Mesothelial cell of epicardium (in vitro differentiated cells): Measurements from ENCODE around the gene KLHL33. TPM values are rescaled to one million over a fixed set of nuclear protein-coding genes. Genes with fewer than 3 reads are reported as not detected.

ENCODE experiments used
- DNase-seq, 2 experiments: peaks; one replicate each; pipeline ENCODE4 v3.0.0; 2021; ENCODE audit warnings: low spot score in 2 of 2; ENCODE audit not compliant: unreplicated experiment in 2 of 2
- H3K27ac Mint-ChIP-seq: 2 replicates; pipeline ENCODE4 v1.8.0; 2021; ENCODE audit warnings: mixed read lengths
- H3K27me3 Mint-ChIP-seq: 2 replicates; pipeline ENCODE4 v1.8.0; 2021; ENCODE audit warnings: low read depth, mixed read lengths
- H3K36me3 Mint-ChIP-seq: 2 replicates; pipeline ENCODE4 v1.8.0; 2021; ENCODE audit warnings: mixed read lengths
- H3K4me1 Mint-ChIP-seq: 2 replicates; pipeline ENCODE4 v1.8.0; 2021; ENCODE audit warnings: mixed read lengths
- H3K4me3 Mint-ChIP-seq: 2 replicates; pipeline ENCODE4 v1.8.0; 2021; ENCODE audit warnings: mild to moderate bottlenecking, moderate library complexity, mixed read lengths
- H3K9me3 Mint-ChIP-seq: 2 replicates; pipeline ENCODE4 v1.8.0; 2021; ENCODE audit warnings: mixed read lengths
- total RNA-seq: library from RNA; stranded (reverse); gene quantifications from 3 replicates; pipeline ENCODE4 v1.2.1, GENCODE V29; 2021
- TF ChIP-seq, protein P1 (sequence below): fragments of 200-600 bp; sonication (generic); IDR thresholded peaks from one replicate; pipeline ENCODE4 v1.5.0; 2021; ENCODE audit warnings: antibody characterized with exemption; ENCODE audit not compliant: unreplicated experiment

KLHL33 gene
- total RNA-seq, 1 donor from 2014 or later: 0.13 TPM

DNA sequence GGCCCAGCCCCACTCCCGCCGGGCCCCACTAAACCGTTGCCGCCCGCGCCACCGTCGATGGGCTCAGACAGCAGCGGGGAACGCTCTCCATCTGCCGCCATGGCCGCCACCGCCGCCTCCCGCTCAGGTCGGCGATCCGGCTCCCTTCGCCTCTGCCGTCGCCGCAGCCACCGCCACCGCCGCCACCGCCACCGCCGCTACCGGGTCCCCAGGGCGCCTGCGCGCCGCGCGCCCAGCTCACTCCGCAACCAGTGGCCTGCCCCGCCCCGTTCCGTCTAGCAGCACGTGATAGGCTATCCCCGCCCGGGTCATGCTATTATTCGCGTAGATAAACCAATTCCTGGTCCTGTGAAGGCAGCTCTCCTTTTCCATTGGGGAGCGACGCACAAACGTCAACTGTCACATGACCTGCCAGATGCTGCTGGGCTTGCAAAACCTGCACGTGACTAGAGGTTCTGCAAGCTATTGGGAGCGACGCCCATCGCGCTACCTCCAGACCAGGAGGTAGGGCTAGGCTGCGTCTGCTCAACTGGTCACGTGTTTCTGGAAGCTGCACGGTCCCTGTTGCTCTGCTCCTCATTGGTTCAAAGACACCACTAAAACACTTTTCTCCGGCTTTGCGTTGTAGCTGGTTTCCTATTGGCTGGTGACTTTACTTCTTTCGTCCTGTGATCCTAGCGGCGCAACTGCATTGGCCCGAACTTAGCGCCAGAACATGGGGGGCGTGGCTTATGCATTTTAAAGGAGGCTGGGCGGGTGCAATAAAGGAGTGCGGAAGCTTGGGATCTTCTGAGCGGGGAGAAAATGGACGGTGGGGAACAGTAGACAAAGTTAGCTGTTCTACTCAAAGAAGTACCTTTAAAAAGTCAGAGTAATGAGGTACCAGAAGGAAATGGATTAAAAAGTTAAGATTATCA lies 25.5 kb upstream of the KLHL33 start, which contains the start of gene PIP4P1:
PIP4P1 (minus strand) TSS at position 210 of the 917 bp plus-strand sequence; CDS start at position 101, 109 bp downstream.
- peak; percentile 97 to 98 for DNase-seq
- H3K36me3 Mint-ChIP-seq: peaks cover 6% of the 10 kb centered on the region
- H3K4me3 Mint-ChIP-seq: peak within 1 kb of the TSS; percentile 70
- TF ChIP-seq, protein P1, sequence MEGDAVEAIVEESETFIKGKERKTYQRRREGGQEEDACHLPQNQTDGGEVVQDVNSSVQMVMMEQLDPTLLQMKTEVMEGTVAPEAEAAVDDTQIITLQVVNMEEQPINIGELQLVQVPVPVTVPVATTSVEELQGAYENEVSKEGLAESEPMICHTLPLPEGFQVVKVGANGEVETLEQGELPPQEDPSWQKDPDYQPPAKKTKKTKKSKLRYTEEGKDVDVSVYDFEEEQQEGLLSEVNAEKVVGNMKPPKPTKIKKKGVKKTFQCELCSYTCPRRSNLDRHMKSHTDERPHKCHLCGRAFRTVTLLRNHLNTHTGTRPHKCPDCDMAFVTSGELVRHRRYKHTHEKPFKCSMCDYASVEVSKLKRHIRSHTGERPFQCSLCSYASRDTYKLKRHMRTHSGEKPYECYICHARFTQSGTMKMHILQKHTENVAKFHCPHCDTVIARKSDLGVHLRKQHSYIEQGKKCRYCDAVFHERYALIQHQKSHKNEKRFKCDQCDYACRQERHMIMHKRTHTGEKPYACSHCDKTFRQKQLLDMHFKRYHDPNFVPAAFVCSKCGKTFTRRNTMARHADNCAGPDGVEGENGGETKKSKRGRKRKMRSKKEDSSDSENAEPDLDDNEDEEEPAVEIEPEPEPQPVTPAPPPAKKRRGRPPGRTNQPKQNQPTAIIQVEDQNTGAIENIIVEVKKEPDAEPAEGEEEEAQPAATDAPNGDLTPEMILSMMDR: no peak
- H3K27ac Mint-ChIP-seq: peak within 1 kb of the TSS; percentile 94
- peaks cover 16% of the 10 kb centered on the region for H3K4me1 Mint-ChIP-seq
- no peaks in the 10 kb centered on the region for H3K9me3 Mint-ChIP-seq
- peaks cover 4% of the 10 kb centered on the region for H3K27me3 Mint-ChIP-seq

DNA sequence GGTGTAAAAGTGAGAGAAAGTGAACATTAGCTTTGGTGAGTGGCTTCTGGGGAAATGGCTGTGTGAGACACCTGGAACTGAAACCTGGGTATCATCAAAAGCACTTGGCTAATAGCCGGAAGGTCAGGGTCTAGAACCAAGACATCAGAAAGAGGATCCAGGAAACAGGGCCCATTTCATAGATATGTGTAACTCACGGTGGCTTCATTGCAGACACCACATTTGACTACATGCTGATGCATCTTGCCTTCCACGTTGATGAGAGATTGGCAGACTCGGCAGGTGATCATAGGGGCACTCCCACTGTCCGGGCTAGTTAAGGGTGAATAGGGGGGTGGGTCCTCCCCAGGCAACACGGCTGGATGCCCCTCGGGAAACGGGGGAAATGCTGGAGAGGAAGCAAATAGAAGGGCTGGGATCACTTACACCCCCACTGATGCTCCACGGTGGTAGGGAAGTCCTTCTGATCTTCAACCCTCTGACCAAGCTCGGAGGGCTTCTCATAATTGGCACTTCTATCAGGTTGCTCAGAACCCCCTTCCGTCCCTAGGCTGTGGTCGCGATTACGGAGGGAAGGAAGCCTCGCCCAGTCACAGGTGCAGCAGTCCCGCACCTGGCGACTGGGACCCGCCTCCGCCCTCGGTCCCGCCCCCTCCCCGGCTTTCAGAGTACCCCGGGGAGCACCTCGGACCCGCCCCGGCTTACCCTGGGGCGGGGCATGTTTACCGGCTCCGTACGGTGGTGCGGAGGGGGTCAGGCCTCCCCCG lies 24.7 kb upstream of the KLHL33 start:
- Mint-ChIP-seq H3K36me3 (peaks cover 6% of the 10 kb centered on the region), H3K27me3 (peaks cover 4% of the 10 kb centered on the region), H3K4me3 (peak overlapping the region; percentile 70), H3K27ac (peak overlapping the region; percentile 93), H3K9me3 (no peaks in the 10 kb centered on the region), H3K4me1 (peaks cover 16% of the 10 kb centered on the region)
- peak in 1 of 2 experiments; percentile 43 for DNase-seq
- TF ChIP-seq, protein P1: no peak

DNA sequence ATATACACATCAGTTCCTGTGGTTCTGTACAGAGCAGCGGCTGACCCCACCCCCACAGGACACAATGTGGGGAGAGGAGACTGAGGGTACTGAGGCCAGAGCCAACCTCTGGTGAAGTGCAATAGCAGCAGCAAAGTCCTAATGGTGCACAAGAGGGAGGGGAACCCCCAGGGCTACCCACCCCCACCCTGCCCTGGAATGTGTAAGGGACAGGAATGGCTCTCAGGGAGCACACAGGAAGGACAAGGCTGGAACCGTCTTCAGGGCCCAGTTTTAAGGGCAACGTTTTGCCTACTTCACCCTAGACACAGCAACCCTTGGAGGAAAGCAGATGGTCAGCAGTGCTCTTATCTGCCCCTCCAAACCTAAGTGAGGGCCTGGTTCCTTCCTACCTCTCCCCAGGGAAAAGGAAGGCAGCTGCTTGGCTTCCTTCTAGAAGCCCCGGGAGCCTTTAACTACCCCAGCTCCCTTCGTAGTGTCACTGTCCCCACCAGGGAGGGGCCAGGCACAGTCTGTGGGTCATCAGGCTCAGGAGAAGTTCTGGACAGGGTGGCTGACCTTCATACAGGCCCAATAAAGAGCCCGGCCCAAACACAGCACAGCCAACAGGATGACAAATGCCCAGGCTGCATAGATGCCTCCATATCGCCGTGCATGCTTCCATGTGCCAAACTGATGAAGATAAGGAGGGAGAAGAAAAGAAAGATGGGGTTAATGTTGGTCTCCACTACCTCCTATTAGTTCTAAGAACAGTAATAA lies 22.2 kb upstream of the KLHL33 start:
- peak overlapping the region; percentile 59 for H3K27ac Mint-ChIP-seq

DNA sequence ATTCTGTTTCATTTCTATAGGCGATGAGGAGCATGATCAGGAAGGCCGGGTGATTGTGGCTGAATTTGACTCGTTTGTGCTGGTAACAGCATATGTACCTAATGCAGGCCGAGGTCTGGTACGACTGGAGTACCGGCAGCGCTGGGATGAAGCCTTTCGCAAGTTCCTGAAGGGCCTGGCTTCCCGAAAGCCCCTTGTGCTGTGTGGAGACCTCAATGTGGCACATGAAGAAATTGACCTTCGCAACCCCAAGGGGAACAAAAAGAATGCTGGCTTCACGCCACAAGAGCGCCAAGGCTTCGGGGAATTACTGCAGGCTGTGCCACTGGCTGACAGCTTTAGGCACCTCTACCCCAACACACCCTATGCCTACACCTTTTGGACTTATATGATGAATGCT lies 21.0 kb upstream of the KLHL33 start:
- Mint-ChIP-seq H3K36me3 (peaks cover 7% of the 10 kb centered on the region), H3K27me3 (no peaks in the 10 kb centered on the region), H3K4me1 (peaks cover 17% of the 10 kb centered on the region), H3K9me3 (no peaks in the 10 kb centered on the region), H3K4me3 (no peak overlapping the region), H3K27ac (peak overlapping the region; percentile 59)
- DNase-seq: no peak
- TF ChIP-seq, protein P1: no peak

More for the DNA sequence above, 22.2 kb upstream of the KLHL33 start:
- H3K4me1 Mint-ChIP-seq: peaks cover 16% of the 10 kb centered on the region
- H3K36me3 Mint-ChIP-seq: peaks cover 6% of the 10 kb centered on the region
- H3K27me3 Mint-ChIP-seq: no peaks in the 10 kb centered on the region
- no peaks in the 10 kb centered on the region for H3K9me3 Mint-ChIP-seq
- no peak overlapping the region for H3K4me3 Mint-ChIP-seq
- TF ChIP-seq, protein P1: no peak
- DNase-seq: no peak
